AG04450 (cell line): ENCODE results near the gene ZNF121. TPM values are rescaled to one million over a fixed set of nuclear protein-coding genes. Genes with fewer than 3 reads are reported as not detected.
"Not testable (repeated sequence)": the region's sequence is repeated elsewhere in the genome, so short reads cannot be mapped to it uniquely, and the experiment has no call there.

ENCODE experiments used
- CTCF ChIA-PET: fragments of 300-600, 350-600 bp; formaldehyde crosslinking; extraction: SDS; loops from one replicate; lab custom pipeline; 2022; ENCODE audit warnings: antibody characterized with exemption, inconsistent platforms; lab: Charles Lee
- POLR2A ChIA-PET: fragments of 350-600 bp; formaldehyde crosslinking; extraction: SDS; loops from one replicate; lab custom pipeline; 2021; ENCODE audit warnings: antibody characterized with exemption, inconsistent platforms; lab: Yijun Ruan, JAX
- DNase-seq: peaks from one replicate; pipeline ENCODE4 v3.0.0-alpha.2; 2011; ENCODE audit warnings: low read depth, low spot score
- H3K27ac ChIP-seq: one replicate; pipeline ENCODE4 v1.5.1; 2012; ENCODE audit warnings: low read depth, low read length, control low read depth
- H3K27me3 ChIP-seq: one replicate; pipeline ENCODE4 v1.6.0; 2012; ENCODE audit warnings: low read length; ENCODE audit not compliant: control insufficient read depth, insufficient read depth
- H3K4me3 ChIP-seq: 2 replicates; pipeline ENCODE4 v1.5.1; 2011; ENCODE audit warnings: mild to moderate bottlenecking, low read depth, low read length, control low read depth
- H3K9me3 ChIP-seq: 2 replicates; pipeline ENCODE4 v1.5.1; 2012; ENCODE audit warnings: low read length; ENCODE audit not compliant: control insufficient read depth, insufficient read depth
- CTCF ChIP-seq: IDR thresholded peaks from 2 replicates; pipeline ENCODE4 v1.5.1; 2011; ENCODE audit warnings: low read depth, low read length, control low read depth, inconsistent platforms
- polyA plus RNA-seq: library from polyadenylated mRNA; depleted of rRNA; stranded (reverse); fragments of >200 nt; gene quantifications from 2 replicates; pipeline ENCODE4 v1.2.3, GENCODE V29; 2011

The ZNF121 gene
- polyA plus RNA-seq, 1 experiment = 5.3 TPM

- H3K9me3 ChIP-seq = peaks cover 73% of the 10 kb centered on the region
- H3K4me3 ChIP-seq = no peak overlapping the region
- H3K27ac ChIP-seq = no peak overlapping the region
- POLR2A ChIA-PET = no interaction called here
- DNase-seq = no peak
- TF ChIP-seq CTCF = no peak
- no peaks in the 10 kb centered on the region for H3K27me3 ChIP-seq
- CTCF ChIA-PET = no interaction called here
Observed at GRCh38 chr19:9565900-9566705, 18.2 kb downstream of the ZNF121 start.

GRCh38 chr19:9552536-9553274 is 31.6 kb downstream of the ZNF121 start:
- ChIA-PET CTCF (no interaction called here), POLR2A (interaction anchor here (0.6 kb wide), 1 partner anchor 18 kb away, joined by 5 read pairs; no protein-coding TSS in a partner anchor)
- TF ChIP-seq CTCF = no peak
- no peak overlapping the region for H3K27ac ChIP-seq
- H3K27me3 ChIP-seq = no peaks in the 10 kb centered on the region
- H3K4me3 ChIP-seq = no peak overlapping the region
- no peak for DNase-seq
- H3K9me3 ChIP-seq = peaks cover 23% of the 10 kb centered on the region

GRCh38 chr19:9547870-9548269 is 36.4 kb downstream of the ZNF121 start:
- no peak overlapping the region for H3K4me3 ChIP-seq
- peaks cover 24% of the 10 kb centered on the region for H3K9me3 ChIP-seq
- DNase-seq = no peak
- CTCF ChIA-PET = no interaction called here
- TF ChIP-seq CTCF = no peak
- H3K27ac ChIP-seq = no peak overlapping the region
- no peaks in the 10 kb centered on the region for H3K27me3 ChIP-seq
- POLR2A ChIA-PET = interaction anchor here (0.6 kb wide), 1 partner anchor 434 kb away, joined by 10 read pairs; no protein-coding TSS in a partner anchor

- ChIA-PET POLR2A (interaction anchor here (0.5 kb wide), 1 partner anchor 248 kb away, joined by 5 read pairs; no protein-coding TSS in a partner anchor), CTCF (interaction anchor here (0.6 kb wide), 1 partner anchor 215 kb away, joined by 3 read pairs; no protein-coding TSS in a partner anchor)
- H3K4me3 ChIP-seq, H3K27ac ChIP-seq, H3K27me3 ChIP-seq, DNase-seq: not testable (repeated sequence)
- peaks cover 22% of the 10 kb centered on the region for H3K9me3 ChIP-seq
Observed at GRCh38 chr19:9541281-9541680, 43.0 kb downstream of the ZNF121 start.

GRCh38 chr19:9539921-9540320 is 44.4 kb downstream of the ZNF121 start:
- H3K4me3 ChIP-seq, H3K27ac ChIP-seq, POLR2A ChIA-PET, CTCF ChIA-PET, DNase-seq, H3K27me3 ChIP-seq: not testable (repeated sequence)
- peaks cover 35% of the 10 kb centered on the region for H3K9me3 ChIP-seq

- H3K9me3 ChIP-seq = peaks cover 43% of the 10 kb centered on the region
- not testable (repeated sequence) for H3K27ac ChIP-seq
- H3K4me3 ChIP-seq = 0 out of 2 replicates have a peak overlapping the region, but pooled peaks have one; percentile 10
Observed at GRCh38 chr19:9539201-9539600, 45.1 kb downstream of the ZNF121 start.

More at GRCh38 chr19:9539201-9539600, 45.1 kb downstream of the ZNF121 start:
- DNase-seq, H3K27me3 ChIP-seq, CTCF ChIA-PET, POLR2A ChIA-PET: not testable (repeated sequence)
